Raji (cell line): Measurements from ENCODE around the gene FREM3.

Experiments used
- POLR2A ChIP-seq: IDR thresholded peaks from 2 replicates; pipeline ENCODE4 v1.6.1; 2011; ENCODE audit warnings: low read depth, low read length, control low read depth; ENCODE audit not compliant: insufficient read depth

FREM3 gene

DNA sequence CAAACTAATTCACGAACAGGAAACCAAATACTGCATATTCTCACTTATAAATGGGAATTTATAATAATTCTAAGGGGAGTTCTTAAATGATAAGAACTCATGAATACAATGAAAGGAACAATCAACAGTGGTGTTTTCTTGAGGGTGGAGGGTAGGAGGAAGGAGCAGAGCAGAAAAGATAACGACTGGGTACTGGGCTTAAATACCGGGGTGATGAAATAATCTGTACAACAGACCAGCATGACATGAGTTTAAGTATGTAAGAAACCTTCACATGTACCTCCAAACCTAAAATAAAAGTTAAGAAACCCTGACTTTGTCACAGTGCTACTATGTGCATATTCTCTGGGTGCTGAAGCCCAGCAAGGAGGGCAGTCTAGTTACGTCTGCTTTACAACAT is 6.6 kb downstream of the FREM3 start:
- TF ChIP-seq POLR2A = no peak

DNA sequence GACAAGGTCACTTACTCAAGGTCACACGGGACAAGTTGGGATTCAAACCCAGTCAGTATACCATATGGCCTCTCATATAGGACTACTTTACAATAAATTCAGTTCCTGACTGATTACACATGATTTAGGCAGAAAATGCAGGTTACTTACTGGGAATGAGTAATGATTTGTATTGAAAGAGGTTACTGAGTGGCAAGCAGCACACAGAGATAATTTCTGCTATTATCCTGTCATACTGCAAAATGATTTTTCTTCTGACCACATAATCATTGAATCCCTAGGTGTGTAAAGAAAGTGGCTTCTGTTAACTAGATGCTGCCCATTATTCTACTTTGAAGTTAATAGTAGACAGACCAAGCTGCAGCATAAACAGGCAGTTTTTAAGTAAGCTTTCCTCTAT is 8.2 kb downstream of the FREM3 start:
- TF ChIP-seq POLR2A = no peak

DNA sequence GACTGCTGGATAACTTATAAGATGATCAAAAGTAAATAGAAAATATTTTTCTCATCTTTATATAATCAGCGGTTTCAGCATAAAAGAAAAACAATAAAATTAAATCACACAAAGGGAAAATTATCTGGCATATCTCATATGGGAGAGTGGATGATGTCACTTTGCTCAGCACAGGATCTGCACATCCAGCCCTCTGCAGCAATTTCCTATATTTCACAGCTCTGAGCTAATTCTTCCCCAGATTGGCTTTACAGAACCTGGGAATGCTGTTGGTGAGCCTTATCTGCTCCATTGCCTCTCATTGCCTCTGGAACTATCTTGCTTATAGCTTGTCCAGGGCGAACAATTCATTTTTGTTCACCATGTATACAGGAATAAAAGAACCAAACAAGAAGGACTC is 21.0 kb downstream of the FREM3 start:
- TF ChIP-seq POLR2A = no peak

DNA sequence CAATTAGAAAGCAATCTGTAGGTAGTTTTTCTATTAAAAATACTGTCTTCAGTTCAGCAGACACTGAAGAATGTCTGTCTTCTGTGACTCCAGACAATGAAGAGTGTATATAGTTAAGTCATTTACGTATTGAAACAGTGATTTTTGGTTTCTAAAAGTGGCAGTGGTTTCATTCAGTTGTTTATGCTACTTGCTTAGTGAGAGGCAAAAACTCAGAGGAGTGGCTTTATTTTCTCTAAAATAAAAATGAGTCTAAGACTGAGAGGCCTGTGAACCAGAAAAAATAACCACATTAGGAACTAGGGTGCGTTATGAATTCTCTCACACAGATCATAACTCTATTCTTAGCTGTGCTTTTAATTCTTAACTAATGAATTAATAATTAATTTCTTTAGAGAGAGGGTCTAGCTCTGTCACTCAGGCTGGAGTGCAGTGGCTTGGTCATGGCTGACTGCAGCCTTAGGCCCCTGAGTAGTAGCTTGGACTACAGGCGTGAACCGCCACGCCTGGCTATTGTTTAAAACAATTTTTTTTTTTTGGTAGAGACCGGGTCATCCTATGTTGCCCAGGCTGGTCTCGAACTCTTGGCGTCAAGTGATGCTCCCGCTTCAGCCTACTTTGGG is 31.4 kb downstream of the FREM3 start:
- TF ChIP-seq POLR2A = no peak

DNA sequence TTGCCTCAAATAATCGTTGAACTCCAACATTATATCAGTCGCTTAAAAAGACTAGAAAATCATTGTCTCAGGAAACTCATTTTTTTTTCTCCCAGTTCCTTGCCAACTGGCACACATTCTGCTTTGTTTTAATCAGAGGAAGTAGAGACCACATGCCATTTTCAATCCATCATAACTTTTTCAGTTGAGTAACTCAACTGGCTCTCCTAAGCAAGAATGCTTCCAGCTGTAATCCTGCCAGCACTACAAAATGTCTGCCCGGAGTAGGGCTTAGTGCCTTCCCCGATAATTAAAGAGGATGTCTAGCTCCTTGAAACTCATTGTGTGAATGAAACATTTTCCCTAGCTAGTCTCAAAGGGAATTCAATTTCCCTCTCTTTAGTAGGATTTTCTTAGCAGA is 33.0 kb downstream of the FREM3 start:
- no peak for TF ChIP-seq POLR2A

DNA sequence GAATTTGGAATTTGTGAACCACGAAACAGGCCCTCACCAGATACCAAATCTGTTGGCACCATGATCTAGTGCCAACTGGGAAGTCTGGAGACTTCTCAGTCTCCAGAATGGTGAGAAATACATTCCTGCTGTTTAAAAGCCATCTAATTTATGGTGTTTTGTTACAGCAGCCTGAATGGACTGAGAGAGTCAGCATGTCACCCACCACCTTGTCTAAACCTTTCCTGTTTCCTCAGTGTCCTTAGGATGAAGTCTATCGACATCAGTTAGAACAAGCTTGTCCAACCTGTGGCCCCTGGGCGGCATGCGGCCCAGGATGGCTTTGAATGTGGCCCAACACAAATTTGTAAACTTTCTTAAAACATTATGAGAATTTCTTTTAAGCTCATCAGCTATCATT is 42.1 kb downstream of the FREM3 start:
- TF ChIP-seq POLR2A = no peak

DNA sequence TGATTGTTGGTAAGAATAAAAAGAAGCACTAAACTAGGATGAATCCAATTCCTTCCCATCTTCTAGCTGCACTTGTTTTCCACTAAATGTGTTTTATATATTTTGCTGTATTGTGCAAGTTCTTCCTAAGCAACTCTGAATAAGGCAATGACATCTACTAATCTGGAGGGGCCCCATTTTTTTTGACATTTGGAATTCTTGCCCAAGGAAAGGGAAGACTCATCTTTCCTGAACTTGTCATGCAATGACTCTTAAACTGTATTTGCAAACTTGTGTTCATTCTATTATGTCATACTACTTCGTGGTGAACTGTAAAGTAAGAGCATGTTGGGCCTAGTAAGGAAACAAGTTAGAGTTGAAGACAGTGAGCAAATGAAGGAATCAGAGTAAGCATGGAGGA is 45.9 kb downstream of the FREM3 start:
- TF ChIP-seq POLR2A = no peak

DNA sequence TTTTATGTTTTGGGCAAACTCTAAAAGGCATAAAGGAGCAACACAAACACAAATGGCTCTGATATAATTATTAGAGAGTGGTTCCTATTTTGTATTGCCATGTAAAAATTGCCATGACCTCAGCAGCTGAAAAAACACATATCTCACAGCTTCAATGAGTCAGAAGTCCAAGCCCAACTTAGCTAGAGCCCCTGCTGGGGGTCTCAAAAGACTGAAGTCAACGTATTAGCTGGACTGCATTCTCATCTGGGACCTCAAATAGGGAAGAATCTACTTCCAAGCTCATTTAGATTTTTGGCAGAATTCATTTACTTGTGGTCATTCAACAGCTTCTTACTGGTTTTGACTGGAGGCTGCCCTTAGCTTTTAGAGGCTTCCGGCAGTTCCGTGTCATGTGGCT is 47.4 kb downstream of the FREM3 start:
- TF ChIP-seq POLR2A = no peak

DNA sequence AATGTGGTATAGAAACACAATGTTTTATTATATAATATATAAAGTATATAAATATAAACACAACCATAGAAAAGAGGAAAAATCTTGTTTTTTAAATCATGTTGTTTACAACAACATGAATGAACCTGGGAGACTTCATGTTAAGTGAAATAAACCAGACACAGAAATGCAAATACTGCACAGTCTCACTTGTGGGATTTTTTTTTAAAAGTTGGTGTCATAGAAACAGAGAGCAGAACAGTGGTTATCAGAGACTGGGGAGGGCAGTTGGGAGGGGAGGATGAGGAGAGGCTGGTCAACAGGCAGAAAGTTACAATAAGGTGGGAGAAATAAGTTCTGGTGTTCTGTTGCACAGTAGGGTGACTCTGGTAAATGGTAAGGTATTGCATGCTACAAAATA is 57.1 kb downstream of the FREM3 start:
- no peak for TF ChIP-seq POLR2A

DNA sequence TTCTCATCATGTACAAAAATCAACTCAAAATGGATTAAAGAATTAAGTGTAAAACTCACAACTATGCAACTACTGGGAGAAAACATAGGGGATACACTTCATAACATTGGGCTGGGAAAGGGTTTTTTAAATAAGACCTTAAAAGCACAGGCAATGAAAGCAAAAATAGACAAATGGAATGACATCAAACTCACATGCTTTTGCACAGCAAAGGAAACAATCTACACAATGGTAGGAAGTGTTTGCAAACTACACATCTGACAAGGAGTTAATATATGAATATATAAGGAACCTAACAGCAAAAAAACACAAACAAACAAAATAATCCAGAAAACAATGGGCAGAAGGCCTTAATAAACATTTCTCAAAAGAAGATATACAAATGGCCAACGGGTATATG is 57.9 kb downstream of the FREM3 start:
- TF ChIP-seq POLR2A = no peak

DNA sequence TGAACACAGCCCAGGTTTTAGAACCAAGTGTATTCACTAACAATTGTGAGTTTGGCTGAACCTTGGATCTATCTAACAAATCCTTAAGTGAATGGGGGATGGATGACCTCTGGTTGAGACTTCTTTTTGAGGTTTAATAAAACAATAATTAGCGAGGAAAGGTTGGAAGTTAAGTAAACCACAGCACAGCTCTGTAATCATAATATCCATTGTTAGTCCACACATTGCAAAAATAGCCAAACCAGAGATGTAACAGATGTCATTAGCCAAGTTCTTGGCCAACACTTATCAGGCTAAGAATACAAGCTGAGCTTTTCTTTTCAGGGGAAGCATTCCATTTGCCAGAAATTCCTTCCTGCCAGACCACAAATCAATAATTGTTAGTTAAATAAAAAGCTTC is 59.1 kb downstream of the FREM3 start:
- TF ChIP-seq POLR2A = no peak

DNA sequence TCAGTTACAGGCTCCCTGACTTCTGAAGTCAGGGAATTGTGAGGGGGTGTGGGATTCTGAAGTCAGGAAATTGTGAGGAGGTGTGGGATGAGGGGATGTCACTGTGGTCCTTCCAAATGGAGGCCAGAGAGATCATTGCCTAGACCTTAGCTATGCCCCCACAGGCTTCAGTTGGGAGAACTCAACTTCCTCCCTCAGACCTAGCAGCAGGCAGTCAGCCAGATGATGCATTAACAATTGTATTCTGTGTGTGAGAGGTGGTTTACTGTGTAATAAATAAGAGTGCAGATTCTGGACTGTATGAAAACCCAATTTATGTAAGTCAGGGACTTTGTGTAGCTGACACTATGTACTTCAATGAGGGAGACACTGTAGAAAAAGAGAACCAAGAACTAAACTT is 65.7 kb downstream of the FREM3 start:
- no peak for TF ChIP-seq POLR2A

DNA sequence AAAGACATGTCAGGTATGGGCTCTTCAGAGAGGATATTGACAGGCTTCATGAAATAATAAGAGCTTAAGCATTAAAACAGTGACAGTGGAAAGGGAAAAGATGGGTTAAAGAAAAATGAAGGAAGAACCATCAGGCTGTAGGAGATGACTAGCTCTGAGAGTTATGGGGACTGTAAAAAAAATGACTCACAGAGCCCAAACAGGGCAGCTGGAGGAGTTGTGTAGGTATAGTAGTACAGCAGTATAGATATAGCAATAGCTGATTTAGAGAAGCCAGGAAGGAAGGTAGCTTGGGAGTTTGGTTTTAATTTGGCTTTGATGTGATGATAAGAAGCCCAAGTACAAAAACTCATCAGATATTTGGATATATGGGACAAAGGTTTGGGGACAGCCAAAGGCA is 66.6 kb downstream of the FREM3 start:
- no peak for TF ChIP-seq POLR2A

DNA sequence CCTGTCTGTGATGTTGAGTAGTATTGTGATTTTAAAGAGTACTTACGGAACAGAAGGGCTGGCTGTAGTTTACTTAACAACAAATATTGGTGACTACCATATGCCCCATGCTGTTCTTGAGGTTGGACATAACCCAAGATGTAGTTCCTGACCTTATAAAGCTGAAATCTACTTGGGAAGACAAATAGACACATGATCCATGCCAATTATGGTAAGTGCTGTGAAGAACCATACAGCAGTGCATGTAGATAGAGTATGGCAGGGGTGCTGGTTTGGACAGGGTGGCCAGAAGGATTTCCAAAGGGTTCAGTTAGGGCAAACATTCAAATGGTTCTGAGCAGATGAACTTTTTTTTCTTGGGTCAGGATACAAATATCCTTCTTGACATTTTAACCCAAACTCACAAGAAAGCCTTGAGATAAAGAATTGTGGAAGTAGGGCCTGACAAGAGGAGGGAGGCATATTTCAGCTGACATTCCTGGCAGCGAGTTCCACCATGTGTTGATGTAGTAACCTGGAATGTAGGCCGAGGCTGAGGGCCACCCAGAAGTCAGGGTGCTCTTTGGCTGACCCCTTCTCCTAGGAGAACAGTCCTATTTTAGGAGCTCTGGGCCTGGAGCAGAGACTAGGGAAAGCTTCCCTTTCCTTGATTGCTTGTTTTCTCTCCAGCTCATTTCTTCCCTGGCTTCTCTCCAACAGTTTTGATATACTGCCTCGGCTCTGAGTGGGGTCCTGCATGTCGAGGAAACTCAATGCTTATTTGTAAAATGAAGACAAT is 74.2 kb downstream of the FREM3 start:
- no peak for TF ChIP-seq POLR2A

DNA sequence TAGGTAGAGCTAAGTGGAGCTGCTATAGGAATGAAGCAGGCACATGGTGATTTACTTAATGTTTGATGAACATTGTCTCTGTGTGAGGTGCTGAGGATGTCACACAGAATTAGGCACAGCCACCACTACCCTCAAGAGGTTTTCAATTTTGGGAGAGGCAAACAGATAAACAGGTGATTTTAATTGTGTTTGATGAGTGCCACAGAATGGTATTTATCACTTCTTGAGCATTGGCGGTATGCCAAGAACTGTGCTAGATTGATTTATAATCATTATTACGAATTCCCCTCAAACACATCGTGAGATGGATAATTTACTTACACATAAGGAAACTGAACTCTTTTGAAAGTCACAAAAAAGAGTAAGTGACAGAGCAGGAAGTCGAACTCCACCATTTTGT is 74.8 kb downstream of the FREM3 start:
- no peak for TF ChIP-seq POLR2A

DNA sequence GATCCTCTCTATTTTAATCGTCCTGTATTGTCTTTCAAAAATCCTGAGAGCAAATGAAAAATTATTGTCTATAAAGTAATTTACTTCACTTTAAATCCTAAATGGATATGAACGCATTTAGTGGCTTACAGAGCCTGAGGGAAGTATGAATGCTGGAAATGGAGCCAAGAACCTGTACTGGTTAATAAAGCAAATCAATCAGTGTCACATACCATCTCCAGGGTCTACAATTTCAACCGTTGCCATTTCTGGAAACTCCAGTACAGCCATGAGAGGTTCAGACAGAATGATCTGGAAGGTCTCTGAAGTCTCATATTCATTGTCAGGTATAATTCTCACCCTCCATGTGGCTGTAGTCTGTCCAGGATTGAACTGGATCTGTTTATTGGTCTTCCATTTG is 76.6 kb downstream of the FREM3 start:
- no peak for TF ChIP-seq POLR2A

DNA sequence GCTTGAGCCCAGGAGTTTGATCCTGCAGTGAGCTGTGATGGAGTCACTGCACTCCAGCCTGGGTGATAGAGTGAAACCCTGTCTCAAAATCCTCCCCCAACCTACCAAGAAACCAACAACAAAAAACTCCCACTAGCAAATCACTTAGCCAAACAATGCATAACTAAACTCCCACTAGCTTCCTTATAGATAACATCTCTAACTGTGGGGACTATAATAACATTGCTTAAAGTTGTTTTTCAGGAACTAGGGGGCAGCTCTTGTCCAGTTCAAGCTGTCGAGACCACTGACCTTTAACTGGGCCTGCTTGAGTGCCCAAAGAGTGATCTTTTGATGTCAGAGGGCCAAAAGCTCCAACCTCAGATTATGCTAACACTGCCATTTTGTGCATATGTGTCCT is 81.7 kb downstream of the FREM3 start:
- no peak for TF ChIP-seq POLR2A

DNA sequence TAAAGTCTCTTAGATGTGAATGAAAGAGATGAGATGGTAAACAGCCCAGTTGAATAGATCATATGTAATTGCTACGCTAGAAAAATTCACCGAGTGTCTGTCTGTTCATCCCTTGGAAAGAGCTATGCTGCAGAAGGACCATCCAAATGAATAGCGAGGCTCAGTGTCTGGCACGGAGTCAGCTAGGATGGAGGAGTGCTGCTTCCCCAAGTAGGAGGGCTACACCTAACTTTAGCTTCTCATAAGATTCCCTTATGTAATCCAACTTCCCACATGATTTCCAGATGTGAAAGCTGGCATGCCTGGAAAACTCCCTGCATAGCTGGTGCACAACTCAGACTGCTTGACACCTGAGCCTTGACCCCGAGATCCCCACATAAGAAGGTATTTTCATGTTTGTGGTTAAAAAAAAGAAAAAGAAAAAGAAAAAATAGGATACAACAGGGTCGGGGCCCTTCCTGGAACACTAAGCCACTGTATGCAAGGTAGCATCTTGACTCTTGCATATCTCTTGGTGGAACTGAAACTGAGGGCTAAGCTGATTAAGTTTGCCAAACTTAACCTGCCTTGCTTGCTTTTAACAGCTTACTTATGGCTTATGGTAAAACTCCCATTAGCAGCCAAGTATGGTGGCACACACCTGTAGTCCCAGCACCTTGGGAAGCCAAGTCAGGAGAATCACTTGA is 82.3 kb downstream of the FREM3 start:
- no peak for TF ChIP-seq POLR2A
